GM12878 (cell line): ENCODE results near the gene RNF113A. TPM values are rescaled to one million over a fixed set of nuclear protein-coding genes. Genes with fewer than 3 reads are reported as not detected.

ENCODE experiments used
- ATAC-seq: fragments of 200-7000 bp; cut with Tn5 transposase; 3 replicates; pipeline ENCODE4 v1.9.1; 2020; ENCODE audit warnings: mild to moderate bottlenecking, moderate library complexity
- BruUV-seq: library from RNA; stranded (reverse); fragments of 400-500 nt; replicated peaks from 2 replicates; lab custom pipeline; 2021; lab: Mats Ljungman, UMichigan
- CTCF ChIA-PET: fragments of 300-600 bp; sonication (Branson Sonifier 250); formaldehyde crosslinking; extraction: SDS; loops from one replicate; lab custom pipeline; 2021; ENCODE audit warnings: inconsistent platforms; lab: Yijun Ruan, JAX
- POLR2A ChIA-PET: fragments of 350-600 bp; formaldehyde crosslinking; extraction: SDS; loops from one replicate; lab custom pipeline; 2021; ENCODE audit warnings: inconsistent platforms; lab: Charles Lee
- RAD21 ChIA-PET: fragments of 300-600 bp; sonication (Branson Sonifier 250); formaldehyde crosslinking; loops from one replicate; lab custom pipeline; 2023; ENCODE audit warnings: antibody characterized with exemption; ENCODE audit not compliant: unreplicated experiment; lab: Charles Lee
- SMC1A ChIA-PET: fragments of 300-600 bp; sonication (Branson Sonifier 250); formaldehyde crosslinking; loops from one replicate; lab custom pipeline; 2023; ENCODE audit not compliant: unreplicated experiment, uncharacterized antibody; lab: Charles Lee
- DNase-seq: peaks from one replicate; pipeline ENCODE4 v3.0.0-alpha.2; 2011; ENCODE audit warnings: low read depth, low spot score
- FAIRE-seq: peaks from 3 replicates; lab custom pipeline; 2011; peaks lifted over from hg19 to GRCh38; lab: Jason Lieb, UNC
- H2AFZ ChIP-seq: 2 replicates; pipeline ENCODE4 v1.6.0; 2011; ENCODE audit warnings: low read depth, low read length, control low read depth; ENCODE audit not compliant: control insufficient read depth
- H3K27ac ChIP-seq: 2 replicates; pipeline ENCODE4 v1.5.1; 2011; ENCODE audit warnings: control low read depth; ENCODE audit not compliant: control insufficient read depth, insufficient read depth
- H3K27me3 ChIP-seq, 2 experiments: replicated peaks in 1 of 2; 2 replicates each; pipeline versions ENCODE4 v1.6.0 to v1.6.1; 2011; ENCODE audit warnings: low read length in 1 of 2; ENCODE audit not compliant: control insufficient read depth in 2 of 2, insufficient read depth in 2 of 2
- H3K36me3 ChIP-seq, 2 experiments: 2 replicates each; pipeline ENCODE4 v1.5.1; 2011; ENCODE audit warnings: low read length in 1 of 2; ENCODE audit not compliant: control insufficient read depth in 2 of 2, insufficient read depth in 2 of 2
- H3K4me1 ChIP-seq: 2 replicates; pipeline ENCODE4 v1.6.1; 2011; ENCODE audit warnings: mild to moderate bottlenecking, low read length, moderate library complexity, mixed read lengths; ENCODE audit not compliant: control insufficient read depth, insufficient read depth
- H3K4me2 ChIP-seq: 2 replicates; pipeline ENCODE4 v1.6.0; 2011; ENCODE audit warnings: control low read depth; ENCODE audit not compliant: control insufficient read depth, insufficient read depth
- H3K4me3 ChIP-seq: fragments of 200-600 bp; sonication (generic); 2 replicates; pipeline ENCODE4 v1.5.1; 2016
- H3K79me2 ChIP-seq: 2 replicates; pipeline ENCODE4 v1.6.0; 2011; ENCODE audit warnings: low read length; ENCODE audit not compliant: control insufficient read depth, insufficient read depth
- H3K9ac ChIP-seq: 2 replicates; pipeline ENCODE4 v1.8.0; 2011; ENCODE audit warnings: low read length, control low read depth, mixed read lengths; ENCODE audit not compliant: control insufficient read depth, insufficient read depth
- H3K9me3 ChIP-seq: replicated peaks from 3 replicates; pipeline ENCODE4 v1.5.1; 2011; ENCODE audit warnings: mild to moderate bottlenecking, low read length; ENCODE audit not compliant: control insufficient read depth, insufficient read depth
- H4K20me1 ChIP-seq: 2 replicates; pipeline ENCODE4 v1.6.0; 2011; ENCODE audit not compliant: control insufficient read depth, insufficient read depth
- CHD4 ChIP-seq: fragments of 200-600 bp; sonication (generic); IDR thresholded peaks from 2 replicates; pipeline ENCODE4 v1.6.1; 2016; ENCODE audit warnings: mild to moderate bottlenecking
- PML ChIP-seq: IDR thresholded peaks from 2 replicates; pipeline ENCODE4 v1.6.1; 2012; ENCODE audit warnings: low read length, inconsistent platforms
- WGBS: methylation state at CpG from one replicate; pipeline ENCODE4 v1.1.6; 2016; ENCODE audit warnings: low lambda C conversion rate; ENCODE audit not compliant: insufficient replicate concordance, insufficient coverage; ENCODE audit errors: missing lambda C conversion rate; 5-methylcytosine and 5-hydroxymethylcytosine counted together
- in situ Hi-C: fragments of 300-500 bp; cut with MboI; formaldehyde crosslinking; loops from 9 replicates; pipeline ENCODE4 v1.14.3; 2018; ENCODE audit warnings: mixed read lengths
- intact Hi-C: fragments of 100-400 bp; cut with micrococcal nuclease; formaldehyde crosslinking; loops from one replicate; pipeline ENCODE4 v1.14.2; 2022; ENCODE audit not compliant: unreplicated experiment
- polyA plus RNA-seq, 11 experiments: library from polyadenylated mRNA; depleted of rRNA in 4 of 11; unstranded in 6 of 11; stranded (reverse) in 5 of 11; fragments of >200 nt; fragmentation: Nextera tagmentation in 4 of 11; fragmentation: Illumina TruSeq in 1 of 11; extraction: Ambion mirVana in 4 of 11; extraction: Trizol in 1 of 11; gene quantifications; 1 replicate in 1 of 11; 2 replicates in 10 of 11; pipeline versions ENCODE4 v1.2.1 to v1.2.3, GENCODE V29; 2011 to 2016; ENCODE audit warnings: inconsistent platforms in 2 of 11, missing spikeins in 2 of 11, low read depth in 1 of 11
- total RNA-seq, 4 experiments: library from RNA; depleted of rRNA in 3 of 4; stranded (reverse); fragments of >200 nt in 3 of 4; fragmentation: Illumina TruSeq in 1 of 4; extraction: Trizol in 1 of 4; gene quantifications; 2 replicates each; pipeline versions ENCODE4 v1.2.1 to v1.2.3, GENCODE V29; 2013 to 2021
- TF ChIP-seq, protein P1 (sequence below): IDR thresholded peaks from 2 replicates; pipeline ENCODE4 v1.6.1; 2011; ENCODE audit warnings: low read depth, mild to moderate bottlenecking, low read length, moderate library complexity, borderline replicate concordance; ENCODE audit errors: extremely low read depth
- TF ChIP-seq, protein P2 (sequence below): fragments of 450-650 bp; IDR thresholded peaks from 2 replicates; pipeline ENCODE4 v1.6.1; 2016; ENCODE audit warnings: mild to moderate bottlenecking, moderate library complexity, borderline replicate concordance

The RNF113A gene
- total and polyA plus RNA-seq, 10 of the 15 experiments (the other 5 are each of a cell fraction or from before 2014, with no cell fraction given) = 20.6 to 33.1 (median 23.4) TPM

DNA sequence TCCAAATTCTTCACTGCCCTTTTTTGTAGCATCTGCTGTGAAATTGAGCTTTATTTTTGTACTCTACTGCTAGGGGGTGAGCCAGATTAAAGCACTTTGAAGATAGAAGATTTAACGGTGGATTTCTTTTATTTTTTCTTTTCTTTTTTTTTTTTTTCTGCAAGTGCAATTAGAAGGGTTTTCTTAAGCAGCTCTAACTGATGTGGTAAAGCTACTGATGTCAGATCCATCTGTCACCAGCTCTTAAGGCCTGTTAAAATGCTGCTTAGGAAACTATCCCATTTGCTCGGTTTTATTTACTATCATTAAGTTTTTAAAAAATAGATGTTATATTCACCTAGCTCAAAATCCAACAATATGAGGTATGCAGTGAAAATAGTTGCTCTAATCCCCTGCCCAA is 7.2 kb upstream of the RNF113A start:
- no peak overlapping the region for H3K27ac ChIP-seq
- H3K79me2 ChIP-seq = peaks cover under 1% of the 10 kb centered on the region
- H3K4me2 ChIP-seq = no peak overlapping the region
- no peak overlapping the region for H3K4me3 ChIP-seq
- DNase-seq (no peak), ATAC-seq (no peak), FAIRE-seq (no peak)
- no TSS peak for BruUV-seq
- no peaks in the 10 kb centered on the region for H3K9me3 ChIP-seq
- H2AFZ ChIP-seq = no peak overlapping the region
- 68% methylated on average over 1 of the region's 2 CpGs for WGBS
- TF ChIP-seq, protein P1, sequence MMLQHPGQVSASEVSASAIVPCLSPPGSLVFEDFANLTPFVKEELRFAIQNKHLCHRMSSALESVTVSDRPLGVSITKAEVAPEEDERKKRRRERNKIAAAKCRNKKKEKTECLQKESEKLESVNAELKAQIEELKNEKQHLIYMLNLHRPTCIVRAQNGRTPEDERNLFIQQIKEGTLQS = no peak
- no peak for TF ChIP-seq CHD4
- TF ChIP-seq, protein P2, sequence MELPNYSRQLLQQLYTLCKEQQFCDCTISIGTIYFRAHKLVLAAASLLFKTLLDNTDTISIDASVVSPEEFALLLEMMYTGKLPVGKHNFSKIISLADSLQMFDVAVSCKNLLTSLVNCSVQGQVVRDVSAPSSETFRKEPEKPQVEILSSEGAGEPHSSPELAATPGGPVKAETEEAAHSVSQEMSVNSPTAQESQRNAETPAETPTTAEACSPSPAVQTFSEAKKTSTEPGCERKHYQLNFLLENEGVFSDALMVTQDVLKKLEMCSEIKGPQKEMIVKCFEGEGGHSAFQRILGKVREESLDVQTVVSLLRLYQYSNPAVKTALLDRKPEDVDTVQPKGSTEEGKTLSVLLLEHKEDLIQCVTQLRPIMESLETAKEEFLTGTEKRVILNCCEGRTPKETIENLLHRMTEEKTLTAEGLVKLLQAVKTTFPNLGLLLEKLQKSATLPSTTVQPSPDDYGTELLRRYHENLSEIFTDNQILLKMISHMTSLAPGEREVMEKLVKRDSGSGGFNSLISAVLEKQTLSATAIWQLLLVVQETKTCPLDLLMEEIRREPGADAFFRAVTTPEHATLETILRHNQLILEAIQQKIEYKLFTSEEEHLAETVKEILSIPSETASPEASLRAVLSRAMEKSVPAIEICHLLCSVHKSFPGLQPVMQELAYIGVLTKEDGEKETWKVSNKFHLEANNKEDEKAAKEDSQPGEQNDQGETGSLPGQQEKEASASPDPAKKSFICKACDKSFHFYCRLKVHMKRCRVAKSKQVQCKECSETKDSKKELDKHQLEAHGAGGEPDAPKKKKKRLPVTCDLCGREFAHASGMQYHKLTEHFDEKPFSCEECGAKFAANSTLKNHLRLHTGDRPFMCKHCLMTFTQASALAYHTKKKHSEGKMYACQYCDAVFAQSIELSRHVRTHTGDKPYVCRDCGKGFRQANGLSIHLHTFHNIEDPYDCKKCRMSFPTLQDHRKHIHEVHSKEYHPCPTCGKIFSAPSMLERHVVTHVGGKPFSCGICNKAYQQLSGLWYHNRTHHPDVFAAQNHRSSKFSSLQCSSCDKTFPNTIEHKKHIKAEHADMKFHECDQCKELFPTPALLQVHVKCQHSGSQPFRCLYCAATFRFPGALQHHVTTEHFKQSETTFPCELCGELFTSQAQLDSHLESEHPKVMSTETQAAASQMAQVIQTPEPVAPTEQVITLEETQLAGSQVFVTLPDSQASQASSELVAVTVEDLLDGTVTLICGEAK = no peak
- TF ChIP-seq PML = no peak
- ChIA-PET SMC1A (interaction anchor here (0.5 to 1.6 kb wide), 4 partner anchors 37 to 269 kb away, joined by 3 to 4 read pairs (median 3); partner anchors contain the start of gene RPL39), CTCF (interaction anchor here (0.6 to 2.8 kb wide), 14 partner anchors 9 to 680 kb away, joined by 3 to 8 read pairs (median 4); no protein-coding TSS in a partner anchor), RAD21 (interaction anchor here (0.8 to 1.3 kb wide), 5 partner anchors 10 to 125 kb away, joined by 3 to 5 read pairs (median 4); partner anchors contain the start of gene RPL39), POLR2A (interaction anchor here (0.6 to 0.7 kb wide), 4 partner anchors 9 to 625 kb away, joined by 3 to 5 read pairs (median 4); no protein-coding TSS in a partner anchor)
- in situ Hi-C loops (no loop called here), intact Hi-C loops (no loop called here)
- peaks cover 10% of the 10 kb centered on the region for H3K4me1 ChIP-seq
- no peak overlapping the region for H3K9ac ChIP-seq
- no peaks in the 10 kb centered on the region for H4K20me1 ChIP-seq
- H3K27me3 ChIP-seq = no peaks in the 10 kb centered on the region
- H3K36me3 ChIP-seq = peaks cover 0 to 4% of the 10 kb centered on the region in 2 experiments; a peak in 1 of 4 replicates
